ENCODE data around the gene ATF5.

GRCh38 chr19:49975051-49975450 is 46.0 kb downstream of the ATF5 start:
- TF ChIP-seq, protein P1, sequence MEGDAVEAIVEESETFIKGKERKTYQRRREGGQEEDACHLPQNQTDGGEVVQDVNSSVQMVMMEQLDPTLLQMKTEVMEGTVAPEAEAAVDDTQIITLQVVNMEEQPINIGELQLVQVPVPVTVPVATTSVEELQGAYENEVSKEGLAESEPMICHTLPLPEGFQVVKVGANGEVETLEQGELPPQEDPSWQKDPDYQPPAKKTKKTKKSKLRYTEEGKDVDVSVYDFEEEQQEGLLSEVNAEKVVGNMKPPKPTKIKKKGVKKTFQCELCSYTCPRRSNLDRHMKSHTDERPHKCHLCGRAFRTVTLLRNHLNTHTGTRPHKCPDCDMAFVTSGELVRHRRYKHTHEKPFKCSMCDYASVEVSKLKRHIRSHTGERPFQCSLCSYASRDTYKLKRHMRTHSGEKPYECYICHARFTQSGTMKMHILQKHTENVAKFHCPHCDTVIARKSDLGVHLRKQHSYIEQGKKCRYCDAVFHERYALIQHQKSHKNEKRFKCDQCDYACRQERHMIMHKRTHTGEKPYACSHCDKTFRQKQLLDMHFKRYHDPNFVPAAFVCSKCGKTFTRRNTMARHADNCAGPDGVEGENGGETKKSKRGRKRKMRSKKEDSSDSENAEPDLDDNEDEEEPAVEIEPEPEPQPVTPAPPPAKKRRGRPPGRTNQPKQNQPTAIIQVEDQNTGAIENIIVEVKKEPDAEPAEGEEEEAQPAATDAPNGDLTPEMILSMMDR (IDR thresholded peaks at IDR 0.05), result no peak
- TF ChIP-seq POLR2A (IDR thresholded peaks at IDR 0.05), result no peak
